ENCODE results near the gene PTPN14.

DNA sequence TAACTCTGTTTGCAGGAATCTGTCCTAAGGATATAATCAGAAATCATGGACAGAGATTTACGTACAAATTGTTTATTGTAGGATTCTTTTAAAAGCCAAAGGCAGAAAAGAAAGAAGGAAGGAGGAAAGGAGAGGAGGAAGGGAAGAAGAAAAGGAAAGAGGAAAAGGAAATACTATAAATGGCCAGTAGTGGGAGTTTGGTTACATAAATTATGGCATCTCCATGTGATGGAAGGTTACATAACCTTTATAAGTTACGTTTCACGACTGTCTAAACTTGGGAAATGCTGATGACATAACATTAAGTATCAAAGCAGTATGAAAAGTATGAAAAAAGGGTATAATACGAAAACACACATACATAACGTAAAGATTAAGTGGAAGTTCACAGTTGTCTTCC, 231.5 kb downstream of the PTPN14 start:
- TF ChIP-seq ZSCAN5A (tag by site-specific recombination; IDR thresholded peaks at IDR 0.05) (no peak), ZNF23 (tag by site-specific recombination; IDR thresholded peaks at IDR 0.05; ENCODE audit: borderline replicate concordance) (no peak), ZNF549 (tag by site-specific recombination; IDR thresholded peaks at IDR 0.05) (no peak), ZBTB7A (tag by site-specific recombination; IDR thresholded peaks at IDR 0.05; ENCODE audit: low read depth) (no peak), TCF7L2 (IDR thresholded peaks at IDR 0.05; ENCODE audit: borderline replicate concordance, low read depth, low read length) (no peak), ZNF501 (tag by site-specific recombination; IDR thresholded peaks at IDR 0.05) (no peak), ZNF639 (tag by site-specific recombination; IDR thresholded peaks at IDR 0.05) (no peak), ZNF239 (tag by site-specific recombination; IDR thresholded peaks at IDR 0.05) (no peak), ZNF670 (tag by site-specific recombination; IDR thresholded peaks at IDR 0.05; ENCODE audit: low read depth) (no peak)
- TF ChIP-seq, protein P1, sequence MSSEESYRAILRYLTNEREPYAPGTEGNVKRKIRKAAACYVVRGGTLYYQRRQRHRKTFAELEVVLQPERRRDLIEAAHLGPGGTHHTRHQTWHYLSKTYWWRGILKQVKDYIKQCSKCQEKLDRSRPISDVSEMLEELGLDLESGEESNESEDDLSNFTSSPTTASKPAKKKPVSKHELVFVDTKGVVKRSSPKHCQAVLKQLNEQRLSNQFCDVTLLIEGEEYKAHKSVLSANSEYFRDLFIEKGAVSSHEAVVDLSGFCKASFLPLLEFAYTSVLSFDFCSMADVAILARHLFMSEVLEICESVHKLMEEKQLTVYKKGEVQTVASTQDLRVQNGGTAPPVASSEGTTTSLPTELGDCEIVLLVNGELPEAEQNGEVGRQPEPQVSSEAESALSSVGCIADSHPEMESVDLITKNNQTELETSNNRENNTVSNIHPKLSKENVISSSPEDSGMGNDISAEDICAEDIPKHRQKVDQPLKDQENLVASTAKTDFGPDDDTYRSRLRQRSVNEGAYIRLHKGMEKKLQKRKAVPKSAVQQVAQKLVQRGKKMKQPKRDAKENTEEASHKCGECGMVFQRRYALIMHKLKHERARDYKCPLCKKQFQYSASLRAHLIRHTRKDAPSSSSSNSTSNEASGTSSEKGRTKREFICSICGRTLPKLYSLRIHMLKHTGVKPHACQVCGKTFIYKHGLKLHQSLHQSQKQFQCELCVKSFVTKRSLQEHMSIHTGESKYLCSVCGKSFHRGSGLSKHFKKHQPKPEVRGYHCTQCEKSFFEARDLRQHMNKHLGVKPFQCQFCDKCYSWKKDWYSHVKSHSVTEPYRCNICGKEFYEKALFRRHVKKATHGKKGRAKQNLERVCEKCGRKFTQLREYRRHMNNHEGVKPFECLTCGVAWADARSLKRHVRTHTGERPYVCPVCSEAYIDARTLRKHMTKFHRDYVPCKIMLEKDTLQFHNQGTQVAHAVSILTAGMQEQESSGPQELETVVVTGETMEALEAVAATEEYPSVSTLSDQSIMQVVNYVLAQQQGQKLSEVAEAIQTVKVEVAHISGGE (tag by site-specific recombination; conservative IDR thresholded peaks at IDR 0.05; ENCODE audit: low read depth) = no peak
- TF ChIP-seq, protein P2, sequence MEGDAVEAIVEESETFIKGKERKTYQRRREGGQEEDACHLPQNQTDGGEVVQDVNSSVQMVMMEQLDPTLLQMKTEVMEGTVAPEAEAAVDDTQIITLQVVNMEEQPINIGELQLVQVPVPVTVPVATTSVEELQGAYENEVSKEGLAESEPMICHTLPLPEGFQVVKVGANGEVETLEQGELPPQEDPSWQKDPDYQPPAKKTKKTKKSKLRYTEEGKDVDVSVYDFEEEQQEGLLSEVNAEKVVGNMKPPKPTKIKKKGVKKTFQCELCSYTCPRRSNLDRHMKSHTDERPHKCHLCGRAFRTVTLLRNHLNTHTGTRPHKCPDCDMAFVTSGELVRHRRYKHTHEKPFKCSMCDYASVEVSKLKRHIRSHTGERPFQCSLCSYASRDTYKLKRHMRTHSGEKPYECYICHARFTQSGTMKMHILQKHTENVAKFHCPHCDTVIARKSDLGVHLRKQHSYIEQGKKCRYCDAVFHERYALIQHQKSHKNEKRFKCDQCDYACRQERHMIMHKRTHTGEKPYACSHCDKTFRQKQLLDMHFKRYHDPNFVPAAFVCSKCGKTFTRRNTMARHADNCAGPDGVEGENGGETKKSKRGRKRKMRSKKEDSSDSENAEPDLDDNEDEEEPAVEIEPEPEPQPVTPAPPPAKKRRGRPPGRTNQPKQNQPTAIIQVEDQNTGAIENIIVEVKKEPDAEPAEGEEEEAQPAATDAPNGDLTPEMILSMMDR (tag by site-specific recombination; IDR thresholded peaks at IDR 0.05) = 0 out of 2 replicates have a peak, but pooled peaks have one; percentile 26

All from HEK293 (cell line).